ENCODE measurements around the gene TRIM29. TPM values are rescaled to one million over a fixed set of nuclear protein-coding genes. Genes with fewer than 3 reads are reported as not detected.

TRIM29 gene
- total RNA-seq, 2 donors from 2014 or later, result not detected

DNA sequence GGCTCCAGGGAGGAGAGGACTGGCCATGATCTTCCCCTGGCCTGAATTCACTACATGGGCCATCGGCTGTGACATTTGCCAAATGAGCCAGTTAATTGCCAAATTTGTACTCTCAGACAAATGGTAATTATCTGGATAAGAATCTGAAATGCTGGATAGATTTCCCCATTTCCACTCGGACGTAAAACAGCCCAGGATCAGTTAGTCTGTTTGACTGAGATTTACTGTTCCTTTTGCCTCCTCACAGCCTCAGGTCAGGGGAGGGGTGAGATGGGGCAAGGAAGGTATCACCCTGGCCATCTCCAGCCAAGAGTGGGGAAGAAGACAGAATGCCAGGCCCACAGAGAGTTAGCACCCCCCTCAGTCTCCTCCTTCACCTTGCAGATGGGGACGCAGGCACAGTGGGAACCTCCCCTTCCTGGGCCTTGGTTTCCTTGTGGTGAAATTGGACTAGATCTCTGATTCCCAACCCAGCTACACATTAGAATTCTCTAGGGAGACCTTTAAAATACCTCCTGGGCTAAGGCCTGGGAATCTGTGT, 5.2 kb downstream of the TRIM29 start:
- Mint-ChIP-seq H3K36me3 (no peaks in the 10 kb centered on the region), H3K27ac (no peak overlapping the region), H3K9me3 (no peaks in the 10 kb centered on the region)
- ATAC-seq, result no peak
- no peak for DNase-seq (ENCODE audit: low spot score in 2 of 2)

- Mint-ChIP-seq H3K36me3 (no peaks in the 10 kb centered on the region), H3K27ac (no peak overlapping the region), H3K9me3 (no peaks in the 10 kb centered on the region)
- DNase-seq (ENCODE audit: low spot score in 2 of 2) (peak in 1 of 2 donors; percentile 20), ATAC-seq (no peak)
Measured at GRCh38 chr11:120131941-120132644, 5.8 kb downstream of the TRIM29 start.

GRCh38 chr11:120130991-120131760, 6.7 kb downstream of the TRIM29 start:
- no peaks in the 10 kb centered on the region for H3K9me3 Mint-ChIP-seq
- peak in 1 of 2 donors; percentile 7 for DNase-seq (ENCODE audit: low spot score in 2 of 2)
- no peaks in the 10 kb centered on the region for H3K36me3 Mint-ChIP-seq
- no peak for ATAC-seq
- H3K27ac Mint-ChIP-seq, result no peak overlapping the region

DNA sequence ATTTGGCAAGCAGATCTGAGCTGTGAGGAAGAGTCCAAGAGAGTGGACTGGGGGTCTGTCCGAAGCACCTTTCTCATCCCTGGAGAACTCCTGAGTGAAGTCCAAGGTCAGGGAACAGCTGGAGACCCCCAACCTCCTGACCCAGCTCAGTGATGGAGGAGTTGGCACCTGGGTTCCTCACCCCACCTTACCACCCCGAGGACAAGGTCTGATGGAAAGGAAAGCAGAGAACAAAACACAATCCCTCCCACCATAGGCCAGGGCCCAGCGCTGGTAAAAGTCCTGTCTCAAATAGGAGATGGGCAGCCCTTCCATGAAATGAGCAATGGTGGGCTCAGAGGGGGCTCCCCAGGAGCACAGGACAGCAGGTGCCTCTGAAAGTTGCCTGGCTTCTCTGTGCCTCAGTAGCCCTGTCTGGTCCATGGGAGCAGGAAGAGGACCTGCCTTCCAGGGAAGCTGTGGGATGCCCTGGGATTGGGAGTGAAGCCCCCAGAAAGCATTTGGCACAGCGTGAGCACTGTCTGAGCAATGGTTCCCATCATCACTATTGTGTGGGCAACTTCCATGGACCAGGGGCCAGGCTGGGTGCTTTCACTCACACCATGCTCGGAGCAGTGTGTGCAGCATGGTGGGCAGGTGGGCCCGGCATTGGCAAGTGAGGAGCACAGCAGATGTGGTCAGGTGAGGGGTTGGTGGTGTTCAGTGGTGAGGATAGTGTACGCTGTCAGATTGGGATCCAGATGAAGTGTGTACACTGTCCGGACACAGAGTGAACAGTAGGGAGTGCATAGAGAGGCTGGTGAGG, 7.5 kb downstream of the TRIM29 start:
- ATAC-seq (no peak), DNase-seq (ENCODE audit: low spot score in 2 of 2) (no peak)
- Mint-ChIP-seq H3K36me3 (no peaks in the 10 kb centered on the region), H3K9me3 (no peaks in the 10 kb centered on the region), H3K27ac (no peak overlapping the region)

GRCh38 chr11:120129570-120129969, 8.3 kb downstream of the TRIM29 start:
- H3K9me3 Mint-ChIP-seq, result no peaks in the 10 kb centered on the region
- H3K36me3 Mint-ChIP-seq, result no peaks in the 10 kb centered on the region
- ATAC-seq, result no peak
- no peak overlapping the region for H3K27ac Mint-ChIP-seq
- no peak for DNase-seq (ENCODE audit: low spot score in 2 of 2)

GRCh38 chr11:120128392-120129119, 9.4 kb downstream of the TRIM29 start:
- Mint-ChIP-seq H3K36me3 (no peaks in the 10 kb centered on the region), H3K27ac (no peak overlapping the region), H3K9me3 (no peaks in the 10 kb centered on the region)
- ATAC-seq (no peak), DNase-seq (ENCODE audit: low spot score in 2 of 2) (no peak)

DNA sequence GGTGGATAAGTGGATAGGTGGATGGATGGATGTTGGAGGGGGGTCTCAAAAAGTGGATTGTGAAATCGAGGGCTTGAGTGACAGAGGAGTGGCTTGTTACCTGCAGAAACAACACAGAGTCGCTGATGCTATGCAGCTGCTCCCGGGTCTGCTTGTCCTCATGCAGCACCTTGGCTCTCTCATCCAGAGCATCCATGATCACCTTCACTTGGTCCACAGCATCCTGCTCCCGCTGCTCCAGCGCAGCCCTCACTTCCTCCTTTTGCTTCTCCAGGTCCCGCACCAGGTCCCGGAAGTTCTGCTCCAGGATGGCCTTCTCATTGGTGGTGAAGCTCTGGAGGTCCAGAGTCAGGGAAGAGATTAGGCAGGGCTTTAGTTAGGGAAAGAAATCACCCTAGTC, 10.7 kb downstream of the TRIM29 start:
- peak overlapping the region in 1 of 2 donors; percentile 49 for H3K27ac Mint-ChIP-seq
- no peak for ATAC-seq

DNA sequence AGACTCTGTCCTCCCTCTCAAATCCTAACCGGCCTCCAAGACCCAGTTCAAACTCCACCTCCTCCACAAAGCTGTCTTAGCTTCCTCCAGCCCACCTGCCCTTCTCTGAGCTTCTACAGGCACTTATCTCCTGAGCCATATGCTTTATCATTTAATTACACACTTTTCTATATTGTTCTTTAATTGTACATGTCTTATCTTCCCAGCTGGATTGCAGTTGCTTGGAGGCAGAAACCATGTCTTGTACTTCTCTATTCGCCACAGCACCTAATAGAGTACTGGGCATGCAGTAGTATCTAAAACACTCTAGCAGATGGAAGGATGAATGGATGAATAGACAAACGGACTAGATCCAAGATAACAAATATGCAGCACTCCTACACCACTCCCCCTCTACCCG, 11.3 kb downstream of the TRIM29 start:
- no peak for DNase-seq (ENCODE audit: low spot score in 2 of 2)

More for the DNA sequence above, 10.7 kb downstream of the TRIM29 start:
- no peaks in the 10 kb centered on the region for H3K9me3 Mint-ChIP-seq
- no peak for DNase-seq (ENCODE audit: low spot score in 2 of 2)
- no peaks in the 10 kb centered on the region for H3K36me3 Mint-ChIP-seq

GRCh38 chr11:120125509-120125908, 12.4 kb downstream of the TRIM29 start:
- ATAC-seq (no peak), DNase-seq (ENCODE audit: low spot score in 2 of 2) (no peak)
- Mint-ChIP-seq H3K27ac (no peak overlapping the region), H3K36me3 (no peaks in the 10 kb centered on the region), H3K9me3 (no peaks in the 10 kb centered on the region)

More for the DNA sequence above, 11.3 kb downstream of the TRIM29 start:
- ATAC-seq, result no peak
- H3K27ac Mint-ChIP-seq, result peak overlapping the region in 1 of 2 donors; percentile 49
- H3K36me3 Mint-ChIP-seq, result no peaks in the 10 kb centered on the region
- no peaks in the 10 kb centered on the region for H3K9me3 Mint-ChIP-seq

DNA sequence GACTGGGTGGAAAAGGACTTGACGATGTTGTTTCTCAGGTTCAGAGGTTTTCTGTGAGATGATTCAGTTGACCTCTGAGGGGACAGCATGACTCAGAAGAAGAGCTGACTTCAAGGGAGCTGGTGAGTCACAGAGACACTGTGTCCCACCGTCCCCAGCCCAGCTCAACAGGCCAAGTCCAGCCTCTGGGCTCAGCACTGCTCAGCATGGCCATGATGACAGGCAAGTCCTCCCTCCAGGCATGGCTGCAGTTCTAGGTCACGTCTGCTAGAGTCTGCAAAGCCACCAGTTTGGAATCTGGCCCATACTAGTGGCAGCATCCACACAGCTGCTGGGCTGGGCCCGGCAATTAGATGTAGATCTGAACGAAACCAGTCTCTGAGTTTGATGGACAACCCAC, 12.9 kb downstream of the TRIM29 start:
- no peak for DNase-seq (ENCODE audit: low spot score in 2 of 2)
- H3K27ac Mint-ChIP-seq, result no peak overlapping the region
- H3K36me3 Mint-ChIP-seq, result no peaks in the 10 kb centered on the region
- no peaks in the 10 kb centered on the region for H3K9me3 Mint-ChIP-seq
- peak; percentile 47 to 88 for ATAC-seq

DNA sequence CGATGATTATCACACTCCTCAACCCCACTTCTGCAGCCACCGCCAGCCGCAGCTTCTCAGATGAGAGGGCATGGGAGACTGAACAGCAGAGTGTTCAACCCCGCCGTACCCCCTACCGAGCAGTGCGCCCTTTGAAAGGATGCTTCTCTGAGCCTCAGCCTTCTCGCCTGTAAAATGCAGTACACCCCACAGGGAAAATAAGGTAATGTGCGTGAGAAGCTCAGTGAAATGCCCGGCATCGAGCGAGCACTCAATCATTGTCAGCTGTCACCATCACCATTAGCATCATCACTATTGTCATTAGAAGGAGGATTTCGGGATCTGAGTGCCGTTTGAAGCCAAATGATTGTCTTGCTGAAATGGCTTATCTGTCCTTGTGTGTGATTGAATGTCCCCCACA, 13.6 kb downstream of the TRIM29 start:
- no peak for ATAC-seq
- no peaks in the 10 kb centered on the region for H3K36me3 Mint-ChIP-seq
- no peak for DNase-seq (ENCODE audit: low spot score in 2 of 2)
- no peak overlapping the region for H3K27ac Mint-ChIP-seq
- no peaks in the 10 kb centered on the region for H3K9me3 Mint-ChIP-seq

DNA sequence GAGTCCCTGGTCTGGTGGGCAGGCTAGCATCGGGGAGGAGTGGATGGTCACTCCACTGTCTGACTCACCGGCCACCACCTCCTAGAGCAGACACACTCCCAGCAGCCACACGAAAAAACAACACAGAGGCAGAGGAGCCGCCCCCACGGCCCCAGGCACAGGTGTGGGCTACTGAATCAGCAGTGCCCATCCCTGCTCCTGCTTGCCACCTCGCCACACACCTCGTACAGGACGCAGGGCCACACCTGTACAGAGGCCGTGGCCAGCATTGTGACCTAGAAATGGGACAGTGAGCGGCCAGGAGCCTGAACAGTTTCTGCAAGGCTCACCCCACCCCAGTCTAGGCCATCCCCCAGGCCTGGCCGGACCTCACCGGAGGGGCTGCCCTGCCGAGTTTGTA, 14.0 kb downstream of the TRIM29 start:
- Mint-ChIP-seq H3K36me3 (no peaks in the 10 kb centered on the region), H3K9me3 (no peaks in the 10 kb centered on the region), H3K27ac (peak overlapping the region in 1 of 2 donors; percentile 50)
- DNase-seq (ENCODE audit: low spot score in 2 of 2), result no peak
- ATAC-seq, result no peak

GRCh38 chr11:120122924-120123683, 14.8 kb downstream of the TRIM29 start:
- H3K9me3 Mint-ChIP-seq, result no peaks in the 10 kb centered on the region
- DNase-seq (ENCODE audit: low spot score in 2 of 2), result no peak
- no peak for ATAC-seq
- H3K27ac Mint-ChIP-seq, result peak overlapping the region in 1 of 2 donors; percentile 50
- no peaks in the 10 kb centered on the region for H3K36me3 Mint-ChIP-seq

DNA sequence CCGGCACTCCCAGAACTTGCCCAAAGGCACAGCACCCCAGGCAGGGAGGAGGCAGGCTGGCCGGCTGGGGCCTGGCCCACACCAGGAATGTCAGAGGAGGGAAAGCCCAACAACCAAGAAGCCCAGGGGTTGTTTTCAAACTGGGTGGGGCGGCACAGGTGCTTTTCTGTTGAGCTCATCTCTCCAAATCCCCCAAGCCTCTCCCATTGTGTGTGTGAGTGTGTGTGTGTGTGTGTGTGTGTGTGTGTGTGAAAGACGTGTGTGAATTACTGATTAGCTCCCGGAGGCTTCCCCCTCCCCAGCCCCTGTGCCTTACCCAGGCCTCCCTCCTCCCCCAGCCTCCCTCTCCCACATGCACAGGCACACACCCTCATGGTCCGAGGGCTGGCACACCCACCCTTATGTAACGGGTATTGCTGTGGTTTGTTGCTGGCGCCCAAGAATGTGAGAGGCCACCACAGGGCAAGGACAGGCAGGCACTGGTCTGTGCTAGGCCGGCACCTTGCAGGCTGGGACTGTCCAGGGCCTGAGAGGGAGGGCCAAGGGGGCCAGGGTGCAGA, 15.9 kb downstream of the TRIM29 start:
- Mint-ChIP-seq H3K36me3 (no peaks in the 10 kb centered on the region), H3K9me3 (no peaks in the 10 kb centered on the region), H3K27ac (no peak overlapping the region)
- no peak for DNase-seq (ENCODE audit: low spot score in 2 of 2)
- no peak for ATAC-seq

- DNase-seq (ENCODE audit: low spot score in 2 of 2) (no peak), ATAC-seq (no peak)
- Mint-ChIP-seq H3K9me3 (no peaks in the 10 kb centered on the region), H3K27ac (peak overlapping the region in 1 of 2 donors; percentile 82), H3K36me3 (no peaks in the 10 kb centered on the region)
Measured at GRCh38 chr11:120121336-120121735, 16.6 kb downstream of the TRIM29 start.

All from activated naive CD4-positive, alpha-beta T cell treated with anti-CD3 and anti-CD28 coated beads, Interleukin-2, amount 50 U/mL, for 72 hours (primary cell).